PC-9 (cell line): Measurements from ENCODE around the gene METTL26.

ENCODE experiments used
- CTCF ChIP-seq: fragments of 200-600 bp; sonication (generic); conservative IDR thresholded peaks from 2 replicates; pipeline ENCODE4 v1.6.1; 2017; ENCODE audit warnings: mixed run types, antibody characterized with exemption, mild to moderate bottlenecking, moderate library complexity
- EZH2 ChIP-seq: fragments of 200-600 bp; sonication (generic); IDR thresholded peaks from 2 replicates; pipeline ENCODE4 v1.8.0; 2017; ENCODE audit warnings: antibody characterized with exemption, low read depth

GRCh38 chr16:606656-607307, 29.3 kb downstream of the METTL26 start:
- TF ChIP-seq CTCF (no peak), EZH2 (no peak)
